HS-5 (cell line): ENCODE results near the gene SIPA1L2.

Source experiments
- DNase-seq: peaks from one replicate; pipeline ENCODE4 v3.0.0-alpha.2; 2012; ENCODE audit warnings: low read depth

The SIPA1L2 gene

GRCh38 chr1:232589812-232590743, 39.9 kb downstream of the SIPA1L2 start:
- no peak for DNase-seq

GRCh38 chr1:232589111-232589811, 40.7 kb downstream of the SIPA1L2 start:
- no peak for DNase-seq

GRCh38 chr1:232587141-232588008, 42.6 kb downstream of the SIPA1L2 start:
- DNase-seq, result no peak

GRCh38 chr1:232586679-232587078, 43.3 kb downstream of the SIPA1L2 start:
- no peak for DNase-seq

GRCh38 chr1:232585486-232585885, 44.4 kb downstream of the SIPA1L2 start:
- DNase-seq, result no peak

- no peak for DNase-seq
Observed at GRCh38 chr1:232581932-232582331, 48.0 kb downstream of the SIPA1L2 start.
